SU-DHL-6 (cell line): ENCODE results near the gene PLXNA2.

Experiments
- CTCF ChIP-seq: fragments of 200-600 bp; sonication (generic); IDR thresholded peaks from one replicate; pipeline ENCODE4 v1.5.1; 2017; ENCODE audit warnings: antibody characterized with exemption, mild to moderate bottlenecking, low read length, moderate library complexity; ENCODE audit not compliant: insufficient read depth, poor library complexity, severe bottlenecking
- EZH2phosphoT487 ChIP-seq: fragments of 200-600 bp; sonication (generic), shearing (Covaris generic); conservative IDR thresholded peaks from 2 replicates; pipeline ENCODE4 v1.6.1; 2018; ENCODE audit warnings: mild to moderate bottlenecking, antibody characterized with exemption, low read length, moderate library complexity, mixed read lengths

- TF ChIP-seq CTCF, result no peak
- TF ChIP-seq EZH2phosphoT487, result no peak
Measured at GRCh38 chr1:208163539-208163938, 80.6 kb downstream of the PLXNA2 start.
